SH-SY5Y (cell line): ENCODE measurements around the gene CBX4.

Experiments used
- GATA2 ChIP-seq: IDR thresholded peaks from 2 replicates; pipeline ENCODE4 v1.6.1; 2011; ENCODE audit warnings: mild to moderate bottlenecking, low read depth, low read length
- GATA3 ChIP-seq: IDR thresholded peaks from 2 replicates; pipeline ENCODE4 v1.6.1; 2011; ENCODE audit warnings: low read depth, mild to moderate bottlenecking, low read length, moderate library complexity

- no peak for TF ChIP-seq GATA3
- TF ChIP-seq GATA2 = no peak
These were observed 39.2 kb upstream of the CBX4 start for GRCh38 chr17:79878329-79878947.
